ENCODE results near the gene UTS2R. TPM values are rescaled to one million over a fixed set of nuclear protein-coding genes. Genes with fewer than 3 reads are reported as not detected.
A peak's percentile ranks its signal among the peaks of the same experiment; 100 is the strongest.

Gene UTS2R
- polyA plus RNA-seq, 1 donor = 12.6 TPM

DNA sequence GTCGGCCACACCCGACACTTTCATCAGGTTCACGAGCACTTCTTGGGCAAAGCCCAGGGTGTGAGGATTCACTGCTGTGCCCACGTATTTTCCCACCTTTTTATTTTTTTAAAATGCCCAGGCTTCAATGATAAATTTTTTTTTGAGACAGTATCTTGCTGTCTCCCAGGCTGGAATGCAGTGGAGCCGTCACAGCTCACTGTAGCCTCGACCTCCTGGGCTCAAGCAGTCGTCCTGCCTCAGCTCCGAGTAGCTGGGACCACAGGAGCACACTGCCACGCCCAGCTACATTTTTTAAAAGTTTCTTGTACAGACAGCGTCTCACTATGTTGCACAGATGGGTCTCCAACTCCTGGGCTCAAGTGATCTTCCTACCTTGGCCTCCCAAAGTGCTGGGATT is 17.8 kb downstream of the UTS2R start:
- no peak for DNase-seq

DNA sequence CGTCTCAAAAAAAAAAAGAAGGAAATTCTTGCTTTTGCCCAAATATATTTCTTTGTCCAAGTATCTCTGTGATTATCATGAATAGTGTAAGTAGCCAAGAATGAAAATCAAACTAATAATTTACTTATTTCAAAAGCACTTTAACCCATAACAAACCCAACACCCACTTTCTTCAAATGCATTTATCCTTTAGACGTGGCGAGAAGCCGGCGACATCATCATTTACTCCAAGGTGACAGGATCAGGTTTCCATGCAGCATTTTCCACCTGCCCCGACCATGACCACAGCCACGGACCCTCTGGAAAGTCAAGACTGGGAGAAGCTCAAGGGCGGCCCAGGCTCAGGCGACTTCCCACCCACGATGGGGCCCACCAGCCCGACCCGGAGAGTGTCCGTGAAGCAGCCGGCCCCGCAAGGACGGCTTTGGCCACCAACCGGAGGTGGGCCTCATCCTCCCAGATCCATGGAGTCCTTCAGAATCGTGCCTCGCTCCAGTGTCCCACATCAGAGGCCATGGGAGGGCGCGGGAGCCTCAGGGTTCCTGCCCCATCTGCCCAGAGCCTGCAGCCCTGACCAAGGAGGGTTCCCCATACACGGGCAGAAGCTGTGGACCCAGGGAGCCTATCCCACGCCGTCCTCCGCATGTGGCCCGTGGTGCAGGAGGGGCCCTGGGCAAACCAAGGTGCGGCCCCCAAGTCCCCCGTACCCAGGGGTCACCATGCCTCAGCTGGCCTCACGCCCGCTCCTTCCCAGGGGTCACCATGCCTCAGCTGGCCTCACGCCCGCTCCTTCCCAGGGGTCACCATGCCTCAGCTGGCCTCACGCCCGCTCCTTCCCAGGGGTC is 18.7 kb downstream of the UTS2R start:
- no peak for DNase-seq

- DNase-seq = no peak
Observed at GRCh38 chr17:82390860-82391435, 19.4 kb downstream of the UTS2R start.

- no peak for DNase-seq
Observed at GRCh38 chr17:82391496-82392066, 20.0 kb downstream of the UTS2R start.

DNA sequence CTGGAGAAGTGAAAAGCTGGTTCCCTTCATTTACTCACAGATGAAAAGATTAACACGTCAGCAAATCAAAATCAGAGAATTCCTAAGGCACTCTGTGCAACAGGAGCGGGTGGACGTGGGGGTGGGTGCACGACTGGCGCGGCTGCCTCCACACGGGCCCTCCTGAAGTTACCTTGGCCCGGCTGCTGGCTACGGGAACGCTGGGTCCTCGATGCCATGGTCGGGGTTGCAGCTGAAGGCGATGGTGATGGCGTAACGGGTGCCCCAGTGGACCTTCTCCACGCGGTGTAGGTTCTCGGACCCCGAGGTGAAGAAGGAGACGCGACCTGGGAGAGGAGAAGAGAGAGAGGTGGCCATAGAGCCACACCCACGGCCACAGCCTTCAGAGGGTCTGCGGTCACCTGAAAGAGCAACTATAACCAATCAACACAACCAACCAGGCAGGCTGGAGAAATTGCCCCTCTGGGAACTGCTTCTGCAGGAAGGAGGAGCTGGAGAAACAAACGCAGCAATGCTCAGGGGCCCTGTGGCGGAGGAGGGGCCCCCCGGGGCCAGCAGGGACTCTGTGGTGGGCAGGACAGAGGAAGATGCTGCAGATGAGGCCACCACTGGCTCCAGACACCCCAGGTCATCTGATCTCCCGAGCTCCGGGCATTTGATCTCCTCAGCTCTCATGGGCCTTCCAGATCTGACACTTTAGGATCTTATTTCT is 20.8 kb downstream of the UTS2R start:
- no peak for DNase-seq

DNA sequence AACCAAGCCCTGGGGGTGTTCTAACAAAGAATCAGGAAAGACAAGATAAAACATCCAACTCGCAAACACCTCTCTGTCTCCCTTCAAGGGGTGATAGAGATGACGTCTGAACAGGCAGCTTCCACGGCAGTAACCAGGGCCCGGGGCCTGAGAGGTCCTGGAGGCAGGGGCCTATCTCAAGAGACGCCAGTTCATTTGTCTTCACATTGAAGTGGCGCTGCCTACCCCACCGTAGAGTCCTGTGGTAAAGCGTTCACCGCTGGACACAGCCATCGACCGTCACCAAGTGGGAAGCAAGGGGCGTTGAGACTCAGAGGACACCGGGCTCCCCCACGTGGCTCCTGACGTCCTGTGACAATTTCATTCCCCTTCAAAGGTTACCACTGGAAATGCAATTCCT is 21.4 kb downstream of the UTS2R start:
- no peak for DNase-seq

DNA sequence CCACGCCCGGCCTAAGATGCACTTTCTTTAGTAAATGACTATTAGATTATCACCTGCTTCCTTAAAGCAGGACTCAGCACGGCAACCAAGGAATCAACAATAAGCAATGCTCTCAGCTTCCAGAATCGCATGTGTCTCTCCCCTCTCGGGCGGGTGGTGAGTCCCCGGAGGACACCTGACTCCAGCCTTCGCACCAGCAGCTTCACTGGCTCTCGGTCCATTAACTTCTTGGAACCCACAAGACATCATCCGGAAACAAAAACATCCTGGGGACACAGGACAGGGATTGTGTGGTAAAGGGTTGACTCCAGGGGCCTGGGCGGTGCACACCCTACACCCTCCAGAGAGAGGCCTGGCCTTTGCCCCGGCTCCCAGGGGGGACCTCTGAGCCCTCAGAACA is 22.7 kb downstream of the UTS2R start:
- DNase-seq = no peak

DNA sequence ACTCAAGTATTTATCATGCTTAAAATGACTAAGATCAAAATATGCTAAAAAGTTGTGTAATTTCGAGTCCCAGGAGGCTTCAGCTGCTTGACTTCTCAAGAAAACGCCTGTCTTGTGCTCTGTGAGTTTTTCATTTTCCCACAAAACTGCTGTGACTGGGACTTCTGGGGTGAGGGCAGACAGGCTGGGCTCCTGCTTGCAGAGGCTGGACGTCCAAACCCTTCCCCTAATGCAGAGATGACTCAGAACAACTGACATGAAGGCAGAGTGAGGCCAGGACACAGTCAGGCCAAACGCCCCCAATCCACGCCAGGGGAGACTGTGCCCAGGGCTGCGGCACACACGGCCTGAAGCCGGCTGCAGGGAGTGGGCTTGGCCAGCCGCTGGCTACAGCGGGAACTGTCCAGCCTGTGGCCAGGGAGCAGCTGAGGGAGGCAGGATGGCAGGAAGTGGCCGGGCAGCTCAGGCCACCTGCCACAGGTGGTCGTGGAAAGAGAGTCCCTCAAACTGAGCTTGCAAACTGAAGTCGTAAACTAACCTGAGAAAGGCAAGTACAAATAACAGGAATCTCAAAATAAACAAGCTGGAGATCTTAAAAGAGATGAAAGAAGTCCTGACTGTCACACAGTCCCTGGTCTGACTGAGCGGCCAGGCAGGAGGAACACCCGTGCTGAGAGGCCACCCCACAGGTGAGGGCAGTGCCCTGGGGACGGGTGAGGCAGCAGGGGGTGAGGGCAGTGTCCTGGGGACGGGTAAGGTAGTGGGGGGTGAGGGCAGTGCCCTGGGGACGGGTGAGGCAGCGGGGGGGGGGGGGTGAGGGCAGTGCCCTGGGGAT is 25.3 kb downstream of the UTS2R start:
- DNase-seq = no peak

DNA sequence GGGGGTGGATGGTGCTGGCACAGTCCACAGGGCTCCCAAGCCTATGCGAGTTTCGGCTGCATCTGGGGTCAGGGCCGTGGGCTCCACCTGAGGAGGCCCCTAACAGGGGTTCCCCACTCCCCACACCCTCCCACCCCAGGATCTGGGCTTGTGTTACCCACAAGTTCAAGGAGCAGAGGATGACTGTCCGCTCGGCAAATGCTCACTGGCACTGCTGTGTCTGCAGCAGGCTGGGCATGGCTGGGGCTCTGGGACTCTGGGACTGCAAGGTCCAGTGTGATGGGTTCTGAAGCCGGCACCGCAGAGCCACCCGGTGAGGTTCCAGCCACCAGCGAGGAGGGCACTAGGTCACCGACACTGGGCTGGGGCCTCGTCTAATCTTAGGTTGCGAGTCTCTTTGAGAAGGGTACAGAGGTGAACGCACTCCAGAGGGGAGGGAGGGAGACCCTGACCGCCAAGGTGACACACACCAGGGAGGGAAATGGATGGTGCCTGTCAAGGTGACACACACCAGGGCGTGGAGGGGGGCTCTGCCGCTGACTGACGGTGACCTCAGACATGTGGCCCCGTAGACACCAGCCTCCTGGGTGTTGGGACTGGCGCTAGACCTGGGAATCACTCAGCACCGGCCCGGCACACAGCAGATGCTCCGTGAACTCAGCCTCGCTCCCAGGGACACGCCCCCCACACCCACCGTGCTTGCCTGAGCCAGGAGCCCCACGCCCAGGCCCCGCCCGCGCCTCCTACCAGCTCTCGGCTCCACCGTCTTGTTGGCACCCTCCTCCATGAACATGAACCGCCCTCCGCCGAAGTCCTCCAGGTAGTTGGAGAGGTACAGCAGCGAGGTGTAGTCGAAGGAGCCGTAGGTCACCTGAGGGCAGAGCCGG is 26.1 kb downstream of the UTS2R start:
- DNase-seq = no peak

- DNase-seq = peak; percentile 79
Observed at GRCh38 chr17:82399041-82399441, 27.5 kb downstream of the UTS2R start.

DNA sequence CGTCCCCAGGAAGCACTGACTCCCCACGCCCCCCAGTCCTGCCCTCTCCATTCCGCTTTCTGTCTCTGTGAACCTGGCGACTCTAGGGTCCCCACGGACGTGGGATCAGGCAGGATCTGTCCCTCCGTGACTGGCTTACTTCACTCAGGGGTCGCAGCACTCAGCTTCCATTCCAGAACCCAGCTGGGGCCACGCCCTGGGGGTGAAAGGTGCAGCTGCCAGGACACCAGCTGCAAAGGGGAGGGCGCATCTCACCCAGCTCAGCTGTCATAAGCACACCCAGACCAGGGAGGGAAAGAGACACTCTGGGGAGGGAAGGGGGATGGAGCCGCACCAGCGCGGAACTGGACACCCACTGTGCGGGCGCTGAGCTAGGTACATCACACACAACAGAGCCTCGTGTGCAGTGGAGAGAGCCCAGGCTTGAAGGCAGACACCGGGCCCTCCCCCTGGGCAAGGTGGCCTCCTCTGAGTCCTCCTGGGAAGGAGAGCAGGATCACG is 28.1 kb downstream of the UTS2R start:
- DNase-seq = peak; percentile 65

DNA sequence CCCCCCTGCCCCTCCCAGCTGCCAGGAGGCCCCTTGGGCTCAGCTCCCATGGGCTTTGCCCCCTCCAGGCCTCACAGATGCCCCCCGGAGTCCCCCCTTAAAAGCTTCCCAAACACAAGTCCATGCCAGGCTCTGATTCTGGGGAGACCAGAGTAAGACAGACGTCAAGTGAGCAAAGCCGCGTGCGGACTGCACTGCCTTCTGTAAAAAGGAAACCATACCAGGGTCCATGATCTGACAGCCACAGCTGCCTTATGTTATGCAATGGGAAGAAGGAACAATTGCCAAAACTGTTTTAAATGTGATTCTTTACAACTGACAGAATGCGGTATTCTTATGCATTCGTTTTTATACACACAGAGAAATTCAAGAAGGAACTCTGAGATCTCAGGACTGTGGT is 28.6 kb downstream of the UTS2R start:
- DNase-seq = no peak

DNA sequence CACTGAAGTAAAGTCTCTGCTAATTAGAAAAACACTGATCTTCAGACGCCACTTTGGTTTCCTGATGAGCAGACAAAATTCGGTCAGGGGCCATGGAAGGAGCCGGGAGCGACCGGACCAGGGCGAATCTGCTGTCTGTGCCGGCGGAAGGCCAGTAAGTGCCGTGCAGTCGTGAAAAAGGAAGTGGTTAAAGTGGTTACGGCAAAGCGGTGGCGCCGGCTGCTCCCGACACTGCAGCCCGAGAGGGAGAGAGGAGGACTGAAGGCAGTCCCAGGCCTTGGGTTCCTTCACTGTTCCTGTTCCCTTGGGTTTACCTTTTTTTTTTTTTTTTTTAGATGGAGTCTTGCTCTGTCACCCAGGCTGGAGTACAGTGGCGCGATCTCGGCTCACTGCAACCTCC is 29.3 kb downstream of the UTS2R start:
- DNase-seq = no peak

- DNase-seq = no peak
Observed at GRCh38 chr17:82402865-82403264, 31.3 kb downstream of the UTS2R start.

- no peak for DNase-seq
Observed at GRCh38 chr17:82403662-82404660, 32.4 kb downstream of the UTS2R start.

GRCh38 chr17:82405051-82405450 is 33.5 kb downstream of the UTS2R start:
- no peak for DNase-seq

- DNase-seq = no peak
Observed at GRCh38 chr17:82406131-82406671, 34.6 kb downstream of the UTS2R start.

GRCh38 chr17:82407255-82407654 is 35.7 kb downstream of the UTS2R start:
- no peak for DNase-seq

DNA sequence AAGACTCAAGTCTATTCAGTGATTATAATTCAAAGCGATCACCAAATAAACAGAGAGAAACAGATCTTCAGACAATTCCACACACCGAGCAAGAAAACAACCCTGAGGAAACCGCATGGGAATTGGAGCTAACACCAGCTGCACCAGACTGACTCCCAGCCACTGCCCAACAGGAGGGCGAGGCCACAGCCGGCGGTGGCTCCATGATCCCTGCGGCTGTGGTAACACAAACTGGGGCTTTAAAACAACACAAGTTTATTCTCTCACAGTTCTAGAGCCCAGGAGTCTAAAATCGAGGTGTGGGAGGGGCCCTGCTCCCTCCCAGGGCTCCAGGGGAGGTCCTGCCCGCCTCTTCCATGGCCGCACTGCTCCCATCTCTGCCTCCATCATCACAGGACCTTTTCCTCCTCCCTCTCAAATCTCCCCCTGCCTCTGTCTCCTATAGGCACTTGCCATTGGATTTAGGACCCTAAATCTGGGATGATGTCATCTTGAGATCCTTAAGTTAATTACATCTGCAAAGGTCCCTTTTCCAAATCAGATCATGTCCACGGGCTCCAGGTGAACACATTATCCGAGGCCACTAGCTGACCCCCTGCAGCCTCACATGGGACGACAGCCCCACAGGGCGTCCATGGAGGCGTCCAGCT is 36.8 kb downstream of the UTS2R start:
- no peak for DNase-seq

All from hindlimb muscle (tissue), 1 donor.